Nephron (organoid): ENCODE results near the gene ORC2.
"Not testable (repeated sequence)": the region's sequence is repeated elsewhere in the genome, so short reads cannot be mapped to it uniquely, and the experiment has no call there.

ENCODE experiments used
- H3K27ac Mint-ChIP-seq, 3 experiments: 2 replicates each; pipeline ENCODE4 v1.8.0; 2020; ENCODE audit warnings: mixed read lengths in 3 of 3, mild to moderate bottlenecking in 2 of 3, moderate library complexity in 1 of 3
- H3K27me3 Mint-ChIP-seq: 2 replicates; pipeline ENCODE4 v1.8.0; 2021; ENCODE audit warnings: low read depth, mild to moderate bottlenecking, moderate library complexity, mixed read lengths
- H3K36me3 Mint-ChIP-seq: 2 replicates; pipeline ENCODE4 v1.8.0; 2020; ENCODE audit warnings: low read depth, mixed read lengths
- H3K4me1 Mint-ChIP-seq: 2 replicates; pipeline ENCODE4 v1.8.0; 2020; ENCODE audit warnings: mixed read lengths
- H3K4me3 Mint-ChIP-seq, 3 experiments: 2 replicates each; pipeline ENCODE4 v1.8.0; 2020; ENCODE audit warnings: mild to moderate bottlenecking in 3 of 3, mixed read lengths in 3 of 3, moderate library complexity in 2 of 3
- H3K9me3 Mint-ChIP-seq: 2 replicates; pipeline ENCODE4 v1.8.0; 2020; ENCODE audit warnings: mixed read lengths
- CTCF ChIP-seq, 3 experiments: fragments of 200-600 bp; sonication (generic); IDR thresholded peaks; one replicate each; pipeline ENCODE4 v1.5.0; 2021; ENCODE audit warnings: antibody characterized with exemption in 3 of 3; ENCODE audit not compliant: unreplicated experiment in 3 of 3

The ORC2 gene

GRCh38 chr2:200993097-200993496 lies 29.6 kb upstream of the ORC2 start:
- Mint-ChIP-seq H3K4me3 (no peak overlapping the region), H3K9me3 (no peaks in the 10 kb centered on the region), H3K27me3 (no peaks in the 10 kb centered on the region), H3K36me3 (peaks cover 41% of the 10 kb centered on the region), H3K4me1 (no peaks in the 10 kb centered on the region), H3K27ac (no peak overlapping the region)
- no peak for TF ChIP-seq CTCF (IDR thresholded peaks at IDR 0.05; ENCODE audit: unreplicated experiment in 3 of 3)

- Mint-ChIP-seq H3K36me3 (peaks cover 25% of the 10 kb centered on the region), H3K27me3 (no peaks in the 10 kb centered on the region), H3K4me1 (no peaks in the 10 kb centered on the region), H3K4me3 (no peak overlapping the region), H3K27ac (no peak overlapping the region), H3K9me3 (no peaks in the 10 kb centered on the region)
- no peak for TF ChIP-seq CTCF (IDR thresholded peaks at IDR 0.05; ENCODE audit: unreplicated experiment in 3 of 3)
Measured at GRCh38 chr2:200987137-200987536, 23.7 kb upstream of the ORC2 start.

GRCh38 chr2:200985799-200986198 lies 22.3 kb upstream of the ORC2 start:
- Mint-ChIP-seq H3K27ac (no peak overlapping the region), H3K9me3 (no peaks in the 10 kb centered on the region), H3K4me1 (no peaks in the 10 kb centered on the region), H3K36me3 (peaks cover 30% of the 10 kb centered on the region), H3K4me3 (no peak overlapping the region), H3K27me3 (no peaks in the 10 kb centered on the region)
- no peak for TF ChIP-seq CTCF (IDR thresholded peaks at IDR 0.05; ENCODE audit: unreplicated experiment in 3 of 3)

GRCh38 chr2:200976710-200977109 lies 13.2 kb upstream of the ORC2 start:
- Mint-ChIP-seq H3K9me3 (no peaks in the 10 kb centered on the region), H3K36me3 (peaks cover 15% of the 10 kb centered on the region), H3K4me3 (no peak overlapping the region), H3K4me1 (no peaks in the 10 kb centered on the region), H3K27me3 (no peaks in the 10 kb centered on the region), H3K27ac (no peak overlapping the region)
- TF ChIP-seq CTCF (IDR thresholded peaks at IDR 0.05; ENCODE audit: unreplicated experiment in 3 of 3), result no peak

- H3K27ac Mint-ChIP-seq, result no peak overlapping the region
- TF ChIP-seq CTCF (IDR thresholded peaks at IDR 0.05; ENCODE audit: unreplicated experiment in 3 of 3), result no peak
- H3K27me3 Mint-ChIP-seq, result no peaks in the 10 kb centered on the region
- no peaks in the 10 kb centered on the region for H3K4me1 Mint-ChIP-seq
- no peak overlapping the region for H3K4me3 Mint-ChIP-seq
- no peaks in the 10 kb centered on the region for H3K9me3 Mint-ChIP-seq
- peaks cover 5% of the 10 kb centered on the region for H3K36me3 Mint-ChIP-seq
Measured at GRCh38 chr2:200975672-200976071, 12.2 kb upstream of the ORC2 start.

GRCh38 chr2:200970057-200970456 lies 6.6 kb upstream of the ORC2 start:
- H3K36me3 Mint-ChIP-seq, H3K27ac Mint-ChIP-seq, H3K9me3 Mint-ChIP-seq, H3K4me3 Mint-ChIP-seq, H3K4me1 Mint-ChIP-seq, H3K27me3 Mint-ChIP-seq: not testable (repeated sequence)
